ENCODE measurements around the gene PRSS16. TPM values are rescaled to one million over a fixed set of nuclear protein-coding genes. Genes with fewer than 3 reads are reported as not detected.

PRSS16 gene
- total and polyA plus RNA-seq, 7 donors: 0.08 TPM; not detected in 6

- H3K27ac ChIP-seq: no peak overlapping the region
- ATAC-seq: no peak
- peaks cover 14 to 84% (median 20%) of the 10 kb centered on the region in 3 donors for H3K27me3 ChIP-seq (ENCODE audit: insufficient read depth in 3 of 3, low read length in 2 of 3)
Measured at GRCh38 chr6:27234576-27234975, 12.9 kb upstream of the PRSS16 start.

GRCh38 chr6:27237089-27237803 is 10.3 kb upstream of the PRSS16 start:
- TF ChIP-seq CTCF (IDR thresholded peaks at IDR 0.05): no peak
- ATAC-seq (no peak), DNase-seq (no peak)
- intact Hi-C loops (cut with DNase I): no loop called here
- no peaks in the 10 kb centered on the region for H3K4me1 ChIP-seq
- H3K36me3 ChIP-seq (ENCODE audit: insufficient read depth in 1 of 2, low read depth in 1 of 2): no peaks in the 10 kb centered on the region
- H3K4me3 ChIP-seq: no peak overlapping the region
- WGBS, 3 donors: 16 to 19% (median 18%) methylated on average over 20 of the region's 20 CpGs
- H3K27ac ChIP-seq: no peak overlapping the region
- no peaks in the 10 kb centered on the region for H3K9me3 ChIP-seq
- H3K27me3 ChIP-seq (ENCODE audit: insufficient read depth in 3 of 3, low read length in 2 of 3): peaks cover 7 to 88% (median 20%) of the 10 kb centered on the region in 3 donors

More at GRCh38 chr6:27234576-27234975, 12.9 kb upstream of the PRSS16 start:
- intact Hi-C loops (cut with DNase I): no loop called here
- H3K4me3 ChIP-seq: no peak overlapping the region
- H3K4me1 ChIP-seq: no peaks in the 10 kb centered on the region
- TF ChIP-seq CTCF (IDR thresholded peaks at IDR 0.05): no peak
- H3K36me3 ChIP-seq (ENCODE audit: insufficient read depth in 1 of 2, low read depth in 1 of 2): no peaks in the 10 kb centered on the region
- no peaks in the 10 kb centered on the region for H3K9me3 ChIP-seq
- WGBS, 3 donors: 62 to 67% (median 66%) methylated on average over 3 of the region's 3 CpGs
- DNase-seq: no peak

GRCh38 chr6:27238010-27238983 is 9.2 kb upstream of the PRSS16 start:
- no peak for TF ChIP-seq CTCF (IDR thresholded peaks at IDR 0.05)
- no peaks in the 10 kb centered on the region for H3K9me3 ChIP-seq
- H3K27me3 ChIP-seq (ENCODE audit: insufficient read depth in 3 of 3, low read length in 2 of 3): peaks cover 7 to 93% (median 24%) of the 10 kb centered on the region in 3 donors
- intact Hi-C loops (cut with DNase I): no loop called here
- H3K27ac ChIP-seq: no peak overlapping the region
- no peaks in the 10 kb centered on the region for H3K4me1 ChIP-seq
- no peaks in the 10 kb centered on the region for H3K36me3 ChIP-seq (ENCODE audit: insufficient read depth in 1 of 2, low read depth in 1 of 2)
- no peak overlapping the region for H3K4me3 ChIP-seq
- WGBS, 3 donors: 2 to 3% (median 3%) methylated on average over 41 of the region's 41 CpGs
- DNase-seq (no peak), ATAC-seq (no peak)

- H3K27me3 ChIP-seq (ENCODE audit: insufficient read depth in 3 of 3, low read length in 2 of 3): peaks cover 7 to 89% (median 24%) of the 10 kb centered on the region in 3 donors
- intact Hi-C loops (cut with DNase I): no loop called here
- no peaks in the 10 kb centered on the region for H3K9me3 ChIP-seq
- ATAC-seq (no peak), DNase-seq (no peak)
- H3K4me1 ChIP-seq: no peaks in the 10 kb centered on the region
- TF ChIP-seq CTCF (IDR thresholded peaks at IDR 0.05): no peak
- WGBS, 3 donors: 75 to 88% (median 83%) methylated on average over 6 of the region's 6 CpGs
- H3K4me3 ChIP-seq: no peak overlapping the region
- H3K27ac ChIP-seq: no peak overlapping the region
- no peaks in the 10 kb centered on the region for H3K36me3 ChIP-seq (ENCODE audit: insufficient read depth in 1 of 2, low read depth in 1 of 2)
Measured at GRCh38 chr6:27239258-27239657, 8.2 kb upstream of the PRSS16 start.
